Heart right ventricle (tissue), 16 donors: Measurements from ENCODE around the gene SPECC1. TPM values are rescaled to one million over a fixed set of nuclear protein-coding genes. Genes with fewer than 3 reads are reported as not detected.

ENCODE experiments used
- ATAC-seq, 8 donors: fragments of 200-7000 bp; cut with Tn5 transposase; one replicate each; pipeline ENCODE4 v1.9.1; 2020; ENCODE audit warnings: mild to moderate bottlenecking in 8 of 8, moderate library complexity in 8 of 8, moderate number of reproducible peaks in 1 of 8
- DNase-seq, 2 donors: peaks; one replicate each; pipeline ENCODE4 v3.0.0-alpha.2; 2020
- H3K27ac ChIP-seq, 10 donors: fragments of 200-600 bp; sonication (generic) in 2 of 10; one replicate each; pipeline versions ENCODE4 v1.5.0 to v1.8.0; 2020 to 2022; ENCODE audit warnings: mild to moderate bottlenecking in 3 of 10
- H3K27me3 ChIP-seq, 7 donors: fragments of 200-600 bp; one replicate each; pipeline ENCODE4 v1.8.0; 2021 to 2022; ENCODE audit warnings: mild to moderate bottlenecking in 2 of 7
- H3K36me3 ChIP-seq, 9 donors: fragments of 200-600 bp; sonication (generic) in 1 of 9; one replicate each; pipeline versions ENCODE4 v1.5.0 to v1.8.0; 2020 to 2022; ENCODE audit warnings: mild to moderate bottlenecking in 2 of 9
- H3K4me1 ChIP-seq, 9 donors: fragments of 200-600 bp; sonication (generic) in 1 of 9; one replicate each; pipeline versions ENCODE4 v1.5.0 to v1.8.0; 2020 to 2022; ENCODE audit warnings: mild to moderate bottlenecking in 4 of 9
- H3K4me3 ChIP-seq, 10 donors: fragments of 200-600 bp; sonication (generic) in 2 of 10; one replicate each; pipeline versions ENCODE4 v1.5.0 to v1.8.0; 2020 to 2022; ENCODE audit warnings: mild to moderate bottlenecking in 7 of 10, moderate library complexity in 2 of 10
- H3K9me3 ChIP-seq, 11 donors: fragments of 200-600 bp in 10 of 11; sonication (generic) in 2 of 11; one replicate each; pipeline versions ENCODE4 v1.5.0 to v1.8.0; 2013 to 2022; ENCODE audit warnings: mild to moderate bottlenecking in 2 of 11, control low read depth in 1 of 11, moderate library complexity in 1 of 11
- CTCF ChIP-seq, 9 donors: fragments of 200-600 bp; sonication (generic) in 2 of 9; IDR thresholded peaks; one replicate each; pipeline versions ENCODE4 v1.5.0 to v1.8.0; 2021 to 2022; ENCODE audit warnings: antibody characterized with exemption in 9 of 9, mild to moderate bottlenecking in 5 of 9, moderate library complexity in 1 of 9
- WGBS, 2 donors: extraction: QIAGEN DNeasy Blood & Tissue Kit; methylation state at CpG; one replicate each; pipeline ENCODE4 v1.1.7; 2013; ENCODE audit warnings: inconsistent platforms in 1 of 2; 5-methylcytosine and 5-hydroxymethylcytosine counted together
- intact Hi-C, 10 donors: fragments of 100-400 bp; cut with DNase I; formaldehyde crosslinking; loops; one replicate each; pipeline versions ENCODE4 v1.11.1 to v1.14.2; 2022
- polyA plus RNA-seq, 2 donors: library from polyadenylated mRNA; stranded (reverse); fragments of 200-250 nt; gene quantifications; one replicate each; pipeline ENCODE4 v1.2.3, GENCODE V29; 2013
- total RNA-seq, 10 donors: library from RNA; stranded (reverse); fragmentation: NEBNext Ultra II Directional in 3 of 10; extraction: Animal tissue kit (Norgen Biotek cat#: 25700) in 3 of 10; gene quantifications; one replicate each; pipeline versions ENCODE4 v1.2.1 to v1.2.4, GENCODE V29; 2021 to 2023
- donor health status: Arrhythmogenic right ventricular cardiomyopathy.
- donor health status: ischemic (EF 13 %, LVEDD 7.1; RV severe dilation, severe dysfunction).
- donor health status: healthy with polysubstance abuse.
- donor health status: DM: no; HTN: yes; CAD: no.
- donor health status: DM: no; HTN: no; CAD: no.
- donor health status: ischemic (EF 25% LVEDD 6.9; RV normal size, moderate dysfunction).
- donor health status: ischemic (EF 25% LVEDD 5.7; RV mildly dilated, moderate dysfunction).
- donor health status: healthy.
- donor health status: DM: yes; HTN: yes; CAD: no.
- donor health status: Ischemic cardiomyopathy.
- donor health status: ischemic (EF 35%, LVEDD 5.7; RV mildly dilated, moderate dysfunction).
- donor health status: nonischemic (EF 11% LVEDD 7.7; RV severe dilation, severe dysfunction).
- donor health status: DM: yes; HTN: yes; CAD: no.
- donor health status: PGD.
- donor health status: ischemic (EF 29% LVEDD 5.4; RV normal size, mild dysfunction).
- donor health status: nonischemic (EF 23%, LVEDD 6.1; RV moderate dilation, normal function).

SPECC1 gene
- total and polyA plus RNA-seq, 12 donors, result 2.9 to 15.2 (median 8.5) TPM

GRCh38 chr17:20263595-20263994 lies 254.4 kb downstream of the SPECC1 start:
- H3K4me3 ChIP-seq, result no peak overlapping the region
- DNase-seq (no peak), ATAC-seq (no peak)
- no peak for TF ChIP-seq CTCF (IDR thresholded peaks at IDR 0.05)
- intact Hi-C loops, result no loop called here
- peaks cover 0 to 33% (median 9%) of the 10 kb centered on the region in 9 donors for H3K36me3 ChIP-seq
- no peaks in the 10 kb centered on the region for H3K9me3 ChIP-seq
- H3K4me1 ChIP-seq, result peaks cover 0 to 19% (median 3%) of the 10 kb centered on the region in 9 donors
- H3K27me3 ChIP-seq, result no peaks in the 10 kb centered on the region
- H3K27ac ChIP-seq, result no peak overlapping the region
- WGBS, 2 donors, result 65 to 81% methylated on average over 5 of the region's 5 CpGs

GRCh38 chr17:20264996-20265395 lies 255.8 kb downstream of the SPECC1 start:
- WGBS, 2 donors, result 44 to 57% methylated on average over 6 of the region's 6 CpGs
- DNase-seq, result no peak
- peaks cover 0 to 25% (median 6%) of the 10 kb centered on the region in 9 donors for H3K36me3 ChIP-seq
- no peaks in the 10 kb centered on the region for H3K9me3 ChIP-seq
- no peak overlapping the region for H3K4me3 ChIP-seq
- H3K27ac ChIP-seq, result no peak overlapping the region
- ATAC-seq, result no peak
- H3K4me1 ChIP-seq, result peaks cover 0 to 29% (median 6%) of the 10 kb centered on the region in 9 donors
- H3K27me3 ChIP-seq, result no peaks in the 10 kb centered on the region
- TF ChIP-seq CTCF (IDR thresholded peaks at IDR 0.05), result no peak
- intact Hi-C loops, result no loop called here

GRCh38 chr17:20266806-20267458 lies 257.8 kb downstream of the SPECC1 start:
- H3K9me3 ChIP-seq, result no peaks in the 10 kb centered on the region
- peak overlapping the region in 1 of 10 donors; percentile 15 for H3K27ac ChIP-seq
- WGBS, 2 donors, result 80% methylated on average over 11 of the region's 11 CpGs
- intact Hi-C loops, result no loop called here
- H3K4me3 ChIP-seq, result no peak overlapping the region
- DNase-seq (no peak), ATAC-seq (peak in 2 of 8 donors; percentile 14 to 50)
- peaks cover 0 to 29% (median 6%) of the 10 kb centered on the region in 9 donors for H3K4me1 ChIP-seq
- no peaks in the 10 kb centered on the region for H3K27me3 ChIP-seq
- peaks cover 0 to 7% (median 0%) of the 10 kb centered on the region in 9 donors for H3K36me3 ChIP-seq
- TF ChIP-seq CTCF (IDR thresholded peaks at IDR 0.05), result no peak

- TF ChIP-seq CTCF (IDR thresholded peaks at IDR 0.05), result no peak
- peaks cover 0 to 2% (median 0%) of the 10 kb centered on the region in 9 donors for H3K36me3 ChIP-seq
- intact Hi-C loops, result no loop called here
- peaks cover 0 to 29% (median 6%) of the 10 kb centered on the region in 9 donors for H3K4me1 ChIP-seq
- H3K27me3 ChIP-seq, result no peaks in the 10 kb centered on the region
- 33 to 34% methylated on average over 3 of the region's 3 CpGs for WGBS, 2 donors
- no peak overlapping the region for H3K4me3 ChIP-seq
- no peak for ATAC-seq
- no peak for DNase-seq
- H3K9me3 ChIP-seq, result peaks cover 0 to under 1% (median 0%) of the 10 kb centered on the region in 11 donors
- peak overlapping the region in 1 of 10 donors; percentile 15 for H3K27ac ChIP-seq
These were observed 258.3 kb downstream of the SPECC1 start for GRCh38 chr17:20267459-20267842.
